Raji (cell line): ENCODE results near the gene CORO7.

Experiments used
- POLR2A ChIP-seq: IDR thresholded peaks from 2 replicates; pipeline ENCODE4 v1.6.1; 2011; ENCODE audit warnings: low read depth, low read length, control low read depth; ENCODE audit not compliant: insufficient read depth

The CORO7 gene

DNA sequence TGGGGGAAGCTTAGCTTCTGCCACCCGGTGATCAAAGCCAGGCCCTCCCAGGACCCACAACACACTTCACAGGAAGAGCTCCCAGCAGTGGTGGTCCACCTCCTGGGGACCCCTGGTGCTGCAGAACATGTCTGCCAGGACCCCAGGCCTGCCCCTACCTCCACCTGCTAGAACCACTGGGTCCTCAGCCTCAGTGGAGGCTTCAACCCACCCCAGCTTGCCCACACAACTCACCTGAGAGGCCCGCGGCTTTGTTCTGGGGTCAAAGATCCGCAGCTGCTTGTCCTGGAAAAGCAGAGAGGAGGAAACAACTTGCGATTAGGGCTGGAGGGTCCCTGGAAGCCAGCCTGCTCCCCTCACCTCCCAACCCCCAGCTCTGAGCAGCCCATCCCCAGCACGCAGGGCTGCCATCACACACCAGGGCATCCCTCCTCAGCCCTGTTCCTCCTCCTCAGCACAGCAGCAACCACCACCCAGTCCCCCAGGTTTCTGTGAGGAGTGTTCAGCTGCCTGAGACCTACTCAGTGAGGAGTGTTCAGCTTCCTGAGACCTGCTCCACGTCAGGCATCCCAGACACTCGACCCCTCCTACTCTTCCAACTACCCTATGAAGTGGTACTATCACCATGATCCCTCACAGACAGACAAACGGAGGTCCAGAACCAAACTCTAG lies 21.2 kb downstream of the CORO7 start:
- no peak for TF ChIP-seq POLR2A

DNA sequence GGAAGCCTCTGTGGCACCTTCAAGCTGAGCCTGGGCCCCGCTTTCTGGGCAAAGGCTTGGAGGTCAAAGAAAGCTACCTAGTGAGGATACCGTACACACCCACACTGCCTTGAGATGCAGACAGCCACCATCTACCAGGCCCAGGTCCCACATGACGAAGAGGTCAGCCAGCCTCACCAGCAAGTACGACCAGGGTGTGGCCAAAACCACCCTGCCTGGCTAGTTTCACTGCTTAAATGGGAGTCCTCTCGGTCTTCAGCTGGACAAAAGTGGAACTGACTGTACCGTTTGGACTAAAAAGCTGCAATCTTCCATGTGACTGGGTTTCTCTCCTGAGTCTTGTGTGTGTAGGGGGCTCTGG lies 23.2 kb downstream of the CORO7 start:
- TF ChIP-seq POLR2A = no peak

DNA sequence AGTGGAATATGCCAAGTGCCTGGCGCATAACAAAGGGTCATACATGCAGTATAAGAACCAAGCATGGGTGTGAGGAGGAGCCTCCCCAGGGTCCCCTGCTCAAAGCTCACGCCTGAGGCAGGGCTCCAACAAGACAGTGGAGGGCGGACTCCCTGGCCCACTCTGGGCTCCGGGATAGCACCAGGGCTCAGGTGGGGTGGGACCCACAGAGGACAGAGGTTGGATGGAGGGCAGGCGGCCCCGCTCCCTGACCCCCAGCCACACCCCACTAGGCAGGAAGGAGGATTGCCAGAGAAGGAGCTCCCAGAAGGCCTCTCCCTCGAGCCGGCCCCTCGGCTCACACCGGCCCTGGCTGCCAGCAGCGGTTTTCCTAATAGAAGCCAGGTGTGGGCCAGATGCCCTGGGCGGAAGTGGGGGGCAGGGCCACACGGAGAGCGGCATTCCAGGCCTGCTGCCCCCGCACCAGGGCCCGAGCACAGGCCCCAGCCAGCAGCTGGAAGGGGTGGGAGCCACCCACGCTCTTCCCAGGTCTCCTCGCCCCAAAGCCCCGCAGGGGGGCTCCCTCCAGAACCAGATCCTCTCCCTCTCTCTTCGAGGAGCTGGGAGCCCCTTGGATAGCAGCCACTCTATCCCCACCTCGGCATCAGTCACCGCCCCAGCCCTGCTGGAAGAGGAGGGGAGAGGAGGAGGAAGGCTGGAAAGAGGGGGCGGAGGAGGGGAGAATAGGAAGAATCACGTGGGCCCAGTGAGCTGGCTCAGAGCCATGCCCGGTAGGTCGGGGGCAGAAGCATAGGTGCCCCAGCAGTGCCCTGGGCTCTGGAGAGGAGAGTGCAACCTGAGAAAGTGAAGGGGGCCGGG lies 23.8 kb downstream of the CORO7 start:
- no peak for TF ChIP-seq POLR2A

DNA sequence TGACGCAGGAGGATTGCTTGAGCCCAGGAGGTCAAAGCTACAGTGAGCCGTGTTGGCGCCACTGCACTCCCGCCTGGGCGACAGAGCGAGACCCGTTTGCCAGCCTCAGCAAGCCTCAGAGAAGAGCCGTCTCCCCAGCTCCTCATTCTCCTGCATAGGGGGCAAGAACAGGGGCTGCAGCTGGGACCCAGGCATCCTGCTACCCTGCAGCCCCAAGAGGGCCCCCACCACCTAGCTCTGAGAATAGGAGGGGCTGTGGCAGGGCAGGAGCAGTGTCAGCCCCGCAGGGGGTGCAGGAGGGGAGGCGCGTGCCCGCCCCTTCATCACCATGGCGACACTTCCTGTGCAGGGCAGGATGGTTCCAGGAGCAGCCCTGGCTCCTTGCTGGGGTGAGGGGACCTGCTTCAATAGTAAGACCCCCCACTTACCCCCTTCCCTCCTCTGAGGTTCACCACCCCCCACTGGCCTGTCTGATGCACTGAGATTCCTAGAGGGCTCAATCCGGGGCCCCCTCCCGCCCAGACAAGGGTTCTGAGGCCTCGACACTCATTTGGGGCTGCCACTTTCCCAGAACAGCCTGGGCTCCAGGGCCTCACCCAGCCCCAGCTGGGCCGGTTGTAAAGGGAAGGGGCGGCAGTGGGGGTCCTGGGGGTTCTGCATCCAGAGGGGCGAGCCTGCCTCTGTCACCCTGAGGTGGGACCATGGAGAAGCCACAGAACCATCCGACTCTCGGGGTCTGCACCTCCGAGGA lies 24.6 kb downstream of the CORO7 start:
- TF ChIP-seq POLR2A = no peak

DNA sequence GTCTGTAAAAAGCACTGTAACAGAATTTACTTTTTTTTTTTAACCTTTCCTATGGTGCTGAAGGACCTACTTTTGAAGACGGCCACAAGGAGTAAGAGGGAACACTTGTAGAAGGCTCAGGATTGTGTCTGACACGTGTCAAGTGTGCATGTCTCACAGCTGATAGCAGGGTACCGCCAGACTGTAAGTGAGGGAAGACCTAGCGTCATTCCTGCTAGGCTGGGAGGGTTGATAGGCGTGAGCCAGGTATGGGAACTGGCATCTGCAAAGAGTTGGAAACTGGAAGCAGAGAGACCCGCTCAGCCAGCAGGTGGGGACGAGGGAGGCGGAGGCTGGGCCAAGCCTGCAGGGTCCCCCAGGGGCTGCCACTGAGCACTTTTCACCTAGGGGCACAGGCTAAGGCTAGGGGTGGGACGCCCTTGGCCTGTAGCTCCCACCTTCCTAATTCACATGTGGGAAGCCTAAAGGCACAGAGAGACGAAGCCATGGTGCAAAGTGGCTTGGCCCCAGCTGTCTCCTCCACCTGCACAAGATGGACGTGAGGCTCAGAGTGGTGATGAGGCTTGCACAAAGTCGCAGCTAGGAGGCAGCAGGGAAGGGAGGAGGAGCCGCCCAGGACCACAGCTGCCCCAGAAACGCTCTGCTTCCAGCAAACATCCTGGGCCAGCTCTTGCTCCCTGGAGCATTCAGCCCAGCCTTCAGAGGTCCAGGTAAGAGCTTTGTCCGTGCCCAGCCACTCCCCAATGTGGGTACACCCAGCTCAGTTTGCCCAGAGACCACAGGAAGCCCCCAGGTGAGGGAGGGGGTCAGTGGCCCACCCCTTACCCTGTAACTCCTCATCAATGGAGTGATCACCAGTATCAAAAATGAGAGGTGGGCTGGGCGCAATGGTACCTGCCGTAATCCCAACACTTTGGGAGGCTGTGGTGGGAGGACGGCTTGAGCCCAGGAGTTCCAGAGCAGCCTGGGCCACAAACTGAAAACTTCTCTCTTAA lies 25.8 kb downstream of the CORO7 start:
- TF ChIP-seq POLR2A = no peak

DNA sequence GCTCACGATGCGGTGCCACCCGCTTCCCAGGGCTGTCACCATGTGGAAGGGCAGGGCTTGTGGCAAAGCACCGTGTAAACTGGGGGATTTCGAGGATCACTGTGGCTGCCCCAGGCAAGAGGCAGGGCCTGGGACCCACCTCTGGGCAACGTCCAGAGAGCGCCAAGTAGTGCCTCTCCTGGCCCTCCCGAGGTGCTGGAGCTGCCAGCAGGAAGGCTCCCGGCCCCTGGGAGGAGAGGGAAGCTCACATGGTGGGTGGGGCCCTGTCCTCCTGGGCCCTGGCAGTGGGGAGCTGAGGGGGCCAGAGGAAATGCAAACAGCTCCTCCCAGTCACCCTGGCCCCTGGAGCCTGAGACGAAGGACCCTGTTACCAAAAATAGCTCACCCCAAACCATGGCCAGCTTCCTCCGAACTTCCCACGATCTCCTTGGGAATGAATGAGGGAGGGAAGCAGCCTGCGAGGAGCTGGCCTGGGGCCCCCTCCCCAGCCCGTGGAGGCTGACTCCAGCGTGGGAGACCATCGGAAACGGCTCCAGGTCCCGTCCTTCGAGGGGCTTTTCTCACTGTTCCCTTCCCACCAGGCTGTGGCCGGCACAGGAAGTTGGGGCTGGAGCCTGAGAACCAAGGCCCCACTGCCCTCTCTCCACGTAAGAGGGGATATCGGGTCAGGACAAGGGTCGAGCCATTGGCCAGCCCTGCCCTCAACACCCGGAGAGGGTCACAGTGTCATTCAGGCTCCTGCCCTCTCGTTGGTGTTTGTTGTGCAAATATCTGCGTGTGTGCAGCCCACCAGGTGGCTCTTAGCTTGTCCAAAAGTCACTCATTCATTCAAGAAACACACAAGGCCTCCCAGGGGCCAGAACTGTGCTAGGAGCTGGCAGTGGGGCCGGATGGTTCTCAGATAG lies 27.1 kb downstream of the CORO7 start:
- no peak for TF ChIP-seq POLR2A

DNA sequence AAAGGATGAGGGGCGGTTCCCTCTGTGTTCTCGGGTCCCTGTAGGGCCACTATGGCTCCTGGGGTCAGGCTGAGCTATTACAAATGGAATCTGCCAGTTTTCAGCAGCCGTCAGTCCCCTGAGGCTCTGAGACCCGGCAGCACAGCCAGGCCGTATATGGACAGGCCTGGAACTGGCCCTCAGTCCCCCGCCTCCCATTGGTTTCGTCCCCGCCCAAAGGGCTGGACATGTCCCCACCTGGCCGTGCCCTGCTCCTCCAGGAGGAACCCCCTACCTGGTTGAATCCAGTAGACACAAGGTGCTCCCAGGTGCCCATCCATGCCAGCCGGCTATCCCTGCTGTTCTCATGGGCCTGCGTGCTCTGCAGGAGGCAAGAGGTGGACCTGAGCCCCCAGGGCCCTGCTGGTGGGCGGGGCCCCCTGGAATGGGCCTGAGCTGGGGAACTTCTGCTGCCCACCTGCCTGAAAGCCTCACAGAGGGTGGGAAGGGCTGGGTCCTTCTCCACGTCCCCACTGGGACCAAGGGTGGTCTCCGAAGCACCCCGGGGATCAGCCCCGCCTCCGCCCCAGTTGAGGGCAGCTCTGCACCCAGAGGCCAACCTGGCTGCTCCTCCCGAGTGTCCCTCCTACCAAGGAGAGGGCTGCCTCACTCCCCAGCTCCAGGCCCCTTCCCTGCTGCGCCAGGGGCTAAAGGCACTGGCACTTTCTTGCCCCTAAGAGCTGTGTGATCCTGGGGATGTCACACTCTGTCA lies 27.9 kb downstream of the CORO7 start:
- no peak for TF ChIP-seq POLR2A

DNA sequence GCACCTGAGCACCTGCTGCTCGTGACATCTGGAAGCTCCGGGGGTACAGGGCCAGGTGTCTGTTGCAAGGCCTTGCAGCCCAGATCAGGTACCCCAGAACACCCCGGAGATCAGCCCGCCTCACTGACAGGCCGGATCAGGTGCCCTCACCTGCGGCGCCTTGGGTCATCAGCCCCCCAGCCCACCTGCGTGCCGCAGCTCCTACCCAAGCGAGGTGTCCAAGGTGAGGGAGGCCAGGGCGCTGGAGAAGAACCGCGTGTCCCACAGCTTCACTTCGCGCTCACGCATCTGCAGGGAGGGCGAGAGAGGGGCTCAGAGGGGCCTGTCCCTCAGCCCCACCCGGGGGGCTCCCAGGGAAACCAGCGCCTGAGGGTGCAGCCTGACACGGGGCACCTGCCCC lies 28.6 kb downstream of the CORO7 start:
- TF ChIP-seq POLR2A = no peak

DNA sequence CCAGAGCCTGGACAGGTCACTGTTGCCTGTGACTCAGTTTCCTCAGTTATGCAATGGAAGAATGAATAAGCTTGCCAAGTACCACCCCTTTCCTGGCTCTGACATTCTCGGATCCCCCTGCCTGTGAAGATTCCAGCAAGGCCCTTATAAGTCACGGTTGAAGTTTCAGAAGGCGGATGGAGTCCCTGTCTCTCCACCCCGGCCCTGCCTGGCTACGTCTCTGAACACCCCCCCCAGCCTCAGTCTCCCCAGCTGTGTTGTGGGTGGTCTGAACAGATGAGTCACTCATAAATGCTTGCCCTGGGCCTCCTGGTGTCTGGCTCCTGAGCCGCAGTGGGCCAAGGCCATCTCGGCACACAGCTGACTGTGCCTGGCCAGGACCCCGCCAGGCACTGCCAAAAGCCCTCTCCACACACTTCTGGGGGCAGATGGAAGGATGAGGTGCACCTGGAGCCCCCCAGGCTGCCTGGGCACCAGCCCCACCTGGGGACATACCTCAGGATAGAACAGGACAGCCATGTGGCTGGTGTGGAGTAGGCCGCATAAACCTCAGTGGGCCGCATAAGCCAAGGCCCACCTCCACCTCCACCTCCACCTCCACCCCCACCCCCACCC lies 29.3 kb downstream of the CORO7 start:
- no peak for TF ChIP-seq POLR2A

DNA sequence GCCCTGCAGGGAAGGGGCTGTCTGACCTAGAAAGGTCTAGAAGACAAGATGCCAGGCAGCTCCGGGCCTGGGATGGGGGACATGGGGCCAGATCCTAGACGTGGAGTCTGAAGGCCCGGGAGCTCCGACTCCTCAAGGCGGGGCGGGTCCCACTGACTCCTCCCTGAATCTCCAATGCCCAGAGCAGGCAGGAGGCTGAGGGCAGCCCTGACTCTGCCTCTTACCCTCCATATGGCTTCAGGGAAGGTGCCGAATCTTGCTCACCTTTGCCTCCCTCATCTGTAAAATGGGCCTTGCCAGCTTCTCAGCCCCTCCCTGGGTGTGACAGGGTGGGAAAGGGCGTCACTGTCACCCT lies 30.0 kb downstream of the CORO7 start:
- no peak for TF ChIP-seq POLR2A

DNA sequence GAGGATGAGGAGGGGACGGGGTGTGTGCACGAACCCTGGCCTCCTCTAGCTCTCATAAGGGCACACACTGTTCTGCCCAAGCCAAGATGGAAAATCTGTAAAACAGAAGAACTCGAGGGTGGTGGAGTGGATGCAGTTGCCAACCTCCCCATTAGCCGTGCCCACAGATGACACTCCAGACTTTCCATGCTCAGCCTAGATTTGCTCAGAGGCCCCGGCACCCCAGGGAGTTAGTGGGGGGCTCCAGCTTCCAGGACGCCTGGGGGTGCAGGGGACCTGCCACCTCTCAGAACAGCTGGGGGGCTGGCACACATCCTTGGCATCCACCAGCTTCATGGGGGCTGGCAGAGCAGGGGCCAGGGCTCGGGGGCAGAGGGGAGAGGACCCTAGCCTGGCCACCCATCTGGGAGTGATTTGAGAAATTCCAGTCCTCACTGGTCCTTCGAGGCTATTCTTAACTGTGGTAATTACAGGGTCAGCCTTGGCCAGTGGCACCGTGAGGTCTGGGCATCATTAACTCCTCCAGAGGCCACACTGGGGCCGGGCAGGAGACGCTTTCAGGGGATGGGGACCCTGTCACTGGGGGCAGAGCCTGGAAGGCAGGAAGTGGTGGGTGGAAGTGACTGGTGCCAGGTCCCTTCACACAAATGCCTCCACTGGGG lies 30.5 kb downstream of the CORO7 start:
- TF ChIP-seq POLR2A = no peak
